GM12878 (cell line): Measurements from ENCODE around the gene C6orf89. TPM values are rescaled to one million over a fixed set of nuclear protein-coding genes. Genes with fewer than 3 reads are reported as not detected.

Source experiments
- ATAC-seq: fragments of 200-7000 bp; cut with Tn5 transposase; 3 replicates; pipeline ENCODE4 v1.9.1; 2020; ENCODE audit warnings: mild to moderate bottlenecking, moderate library complexity
- BruUV-seq: library from RNA; stranded (reverse); fragments of 400-500 nt; replicated peaks from 2 replicates; lab custom pipeline; 2021; lab: Mats Ljungman, UMichigan
- CTCF ChIA-PET: fragments of 300-600 bp; sonication (Branson Sonifier 250); formaldehyde crosslinking; extraction: SDS; loops from one replicate; lab custom pipeline; 2021; ENCODE audit warnings: inconsistent platforms; lab: Yijun Ruan, JAX
- POLR2A ChIA-PET: fragments of 350-600 bp; formaldehyde crosslinking; extraction: SDS; loops from one replicate; lab custom pipeline; 2021; ENCODE audit warnings: inconsistent platforms; lab: Charles Lee
- RAD21 ChIA-PET: fragments of 300-600 bp; sonication (Branson Sonifier 250); formaldehyde crosslinking; loops from one replicate; lab custom pipeline; 2023; ENCODE audit warnings: antibody characterized with exemption; ENCODE audit not compliant: unreplicated experiment; lab: Charles Lee
- SMC1A ChIA-PET: fragments of 300-600 bp; sonication (Branson Sonifier 250); formaldehyde crosslinking; loops from one replicate; lab custom pipeline; 2023; ENCODE audit not compliant: unreplicated experiment, uncharacterized antibody; lab: Charles Lee
- DNase-seq: peaks from one replicate; pipeline ENCODE4 v3.0.0-alpha.2; 2011; ENCODE audit warnings: low read depth, low spot score
- FAIRE-seq: peaks from 3 replicates; lab custom pipeline; 2011; peaks lifted over from hg19 to GRCh38; lab: Jason Lieb, UNC
- H2AFZ ChIP-seq: 2 replicates; pipeline ENCODE4 v1.6.0; 2011; ENCODE audit warnings: low read depth, low read length, control low read depth; ENCODE audit not compliant: control insufficient read depth
- H3K27ac ChIP-seq: 2 replicates; pipeline ENCODE4 v1.5.1; 2011; ENCODE audit warnings: control low read depth; ENCODE audit not compliant: control insufficient read depth, insufficient read depth
- H3K27me3 ChIP-seq, 2 experiments: replicated peaks in 1 of 2; 2 replicates each; pipeline versions ENCODE4 v1.6.0 to v1.6.1; 2011; ENCODE audit warnings: low read length in 1 of 2; ENCODE audit not compliant: control insufficient read depth in 2 of 2, insufficient read depth in 2 of 2
- H3K36me3 ChIP-seq, 2 experiments: 2 replicates each; pipeline ENCODE4 v1.5.1; 2011; ENCODE audit warnings: low read length in 1 of 2; ENCODE audit not compliant: control insufficient read depth in 2 of 2, insufficient read depth in 2 of 2
- H3K4me1 ChIP-seq: 2 replicates; pipeline ENCODE4 v1.6.1; 2011; ENCODE audit warnings: mild to moderate bottlenecking, low read length, moderate library complexity, mixed read lengths; ENCODE audit not compliant: control insufficient read depth, insufficient read depth
- H3K4me2 ChIP-seq: 2 replicates; pipeline ENCODE4 v1.6.0; 2011; ENCODE audit warnings: control low read depth; ENCODE audit not compliant: control insufficient read depth, insufficient read depth
- H3K4me3 ChIP-seq: fragments of 200-600 bp; sonication (generic); 2 replicates; pipeline ENCODE4 v1.5.1; 2016
- H3K79me2 ChIP-seq: 2 replicates; pipeline ENCODE4 v1.6.0; 2011; ENCODE audit warnings: low read length; ENCODE audit not compliant: control insufficient read depth, insufficient read depth
- H3K9ac ChIP-seq: 2 replicates; pipeline ENCODE4 v1.8.0; 2011; ENCODE audit warnings: low read length, control low read depth, mixed read lengths; ENCODE audit not compliant: control insufficient read depth, insufficient read depth
- H3K9me3 ChIP-seq: replicated peaks from 3 replicates; pipeline ENCODE4 v1.5.1; 2011; ENCODE audit warnings: mild to moderate bottlenecking, low read length; ENCODE audit not compliant: control insufficient read depth, insufficient read depth
- H4K20me1 ChIP-seq: 2 replicates; pipeline ENCODE4 v1.6.0; 2011; ENCODE audit not compliant: control insufficient read depth, insufficient read depth
- ATF7 ChIP-seq: fragments of 450-650 bp; IDR thresholded peaks from 2 replicates; pipeline ENCODE4 v1.6.1; 2016; ENCODE audit warnings: low read depth, mild to moderate bottlenecking
- BCLAF1 ChIP-seq: fragments of 450-650 bp; IDR thresholded peaks from 2 replicates; pipeline ENCODE4 v1.6.1; 2017; ENCODE audit warnings: antibody characterized with exemption, mild to moderate bottlenecking, moderate library complexity
- CHD2 ChIP-seq: IDR thresholded peaks from 2 replicates; pipeline ENCODE4 v1.6.1; 2011; ENCODE audit warnings: low read depth, low read length, improper control_type of control experiment, borderline replicate concordance
- CUX1 ChIP-seq: IDR thresholded peaks from 2 replicates; pipeline ENCODE4 v1.6.1; 2012; ENCODE audit warnings: improper control_type of control experiment, low read depth, low read length; ENCODE audit not compliant: insufficient replicate concordance
- EGR1 ChIP-seq, 2 experiments: IDR thresholded peaks; 1 replicate in 1 of 2; 2 replicates in 1 of 2; pipeline ENCODE4 v1.6.1; 2011 to 2012; ENCODE audit warnings: low read depth in 2 of 2, low read length in 2 of 2, borderline replicate concordance in 1 of 2, mild to moderate bottlenecking in 1 of 2, moderate library complexity in 1 of 2
- MYB ChIP-seq: fragments of 150-350 bp; IDR thresholded peaks from 2 replicates; pipeline ENCODE4 v1.6.1; 2014; ENCODE audit warnings: mild to moderate bottlenecking, low read depth, low read length, borderline replicate concordance
- POU2F2 ChIP-seq: IDR thresholded peaks from 3 replicates; pipeline ENCODE4 v1.6.1; 2011; ENCODE audit warnings: low read depth, mild to moderate bottlenecking, low read length, borderline replicate concordance
- SMAD5 ChIP-seq: IDR thresholded peaks from 2 replicates; pipeline ENCODE4 v1.6.1; 2016; ENCODE audit warnings: antibody characterized with exemption, low read depth
- SUZ12 ChIP-seq: fragments of 200-600 bp; sonication (generic); IDR thresholded peaks from one replicate; pipeline ENCODE4 v1.6.1; 2018; ENCODE audit warnings: antibody characterized with exemption, mild to moderate bottlenecking; ENCODE audit not compliant: unreplicated experiment
- ZSCAN29 ChIP-seq: fragments of 450-650 bp; IDR thresholded peaks from 2 replicates; pipeline ENCODE4 v1.6.1; 2017; ENCODE audit warnings: mild to moderate bottlenecking, moderate library complexity
- WGBS: methylation state at CpG from one replicate; pipeline ENCODE4 v1.1.6; 2016; ENCODE audit warnings: low lambda C conversion rate; ENCODE audit not compliant: insufficient replicate concordance, insufficient coverage; ENCODE audit errors: missing lambda C conversion rate; 5-methylcytosine and 5-hydroxymethylcytosine counted together
- in situ Hi-C: fragments of 300-500 bp; cut with MboI; formaldehyde crosslinking; loops from 9 replicates; pipeline ENCODE4 v1.14.3; 2018; ENCODE audit warnings: mixed read lengths
- intact Hi-C: fragments of 100-400 bp; cut with micrococcal nuclease; formaldehyde crosslinking; loops from one replicate; pipeline ENCODE4 v1.14.2; 2022; ENCODE audit not compliant: unreplicated experiment
- polyA plus RNA-seq, 11 experiments: library from polyadenylated mRNA; depleted of rRNA in 4 of 11; unstranded in 6 of 11; stranded (reverse) in 5 of 11; fragments of >200 nt; fragmentation: Nextera tagmentation in 4 of 11; fragmentation: Illumina TruSeq in 1 of 11; extraction: Ambion mirVana in 4 of 11; extraction: Trizol in 1 of 11; gene quantifications; 1 replicate in 1 of 11; 2 replicates in 10 of 11; pipeline versions ENCODE4 v1.2.1 to v1.2.3, GENCODE V29; 2011 to 2016; ENCODE audit warnings: inconsistent platforms in 2 of 11, missing spikeins in 2 of 11, low read depth in 1 of 11
- total RNA-seq, 4 experiments: library from RNA; depleted of rRNA in 3 of 4; stranded (reverse); fragments of >200 nt in 3 of 4; fragmentation: Illumina TruSeq in 1 of 4; extraction: Trizol in 1 of 4; gene quantifications; 2 replicates each; pipeline versions ENCODE4 v1.2.1 to v1.2.3, GENCODE V29; 2013 to 2021
- TF ChIP-seq, protein P1 (sequence below): fragments of 450-650 bp; IDR thresholded peaks from 2 replicates; pipeline ENCODE4 v1.6.1; 2017; ENCODE audit warnings: mild to moderate bottlenecking, moderate library complexity

Gene C6orf89
- total and polyA plus RNA-seq, 10 of the 15 experiments (the other 5 are each of a cell fraction or from before 2014, with no cell fraction given) = 10.8 to 42.7 (median 28.6) TPM

- Histone ChIP-seq H3K36me3 (no peaks in the 10 kb centered on the region; a peak in 2 of 4 replicates), H3K79me2 (no peaks in the 10 kb centered on the region), H3K27me3 (no peaks in the 10 kb centered on the region), H3K4me1 (no peaks in the 10 kb centered on the region), H3K4me2 (no peak overlapping the region), H3K9ac (no peak overlapping the region), H4K20me1 (no peaks in the 10 kb centered on the region), H3K27ac (no peak overlapping the region), H3K4me3 (no peak overlapping the region), H2AFZ (no peak overlapping the region), H3K9me3 (no peaks in the 10 kb centered on the region; the same call in 2 of the 3 replicates)
- FAIRE-seq = no peak
- no peak for DNase-seq
- ATAC-seq = no peak
- no TSS peak for BruUV-seq
- ChIA-PET POLR2A (no interaction called here), SMC1A (interaction anchor here (0.6 to 7.2 kb wide), 4 partner anchors 11 to 156 kb away, joined by 3 to 106 read pairs (median 4); partner anchors contain the start of gene FGD2), CTCF (interaction anchor here (0.9 to 5.4 kb wide), 12 partner anchors 12 to 235 kb away, joined by 3 to 147 read pairs (median 9); partner anchors contain the start of genes C6orf89 and PPIL1), RAD21 (interaction anchor here (4.0 to 6.2 kb wide), 2 partner anchors 85 to 168 kb away, joined by 20 to 49 read pairs; no protein-coding TSS in a partner anchor)
- 81% methylated on average over 9 of the region's 9 CpGs for WGBS
- intact Hi-C loops (loop anchor here (5.0 to 10.0 kb wide), 2 partner anchors 68 to 225 kb away; no protein-coding TSS in a partner anchor), in situ Hi-C loops (no loop called here)
- TF ChIP-seq ZSCAN29 (no peak), BCLAF1 (no peak), CHD2 (no peak), SMAD5 (no peak), POU2F2 (no peak), SUZ12 (no peak), CUX1 (no peak), EGR1 (IDR thresholded peaks at IDR 0.05; ENCODE audit: borderline replicate concordance in 1 of 2, low read depth in 2 of 2, low read length in 2 of 2) (no peak), ATF7 (no peak), MYB (no peak)
- TF ChIP-seq, protein P1, sequence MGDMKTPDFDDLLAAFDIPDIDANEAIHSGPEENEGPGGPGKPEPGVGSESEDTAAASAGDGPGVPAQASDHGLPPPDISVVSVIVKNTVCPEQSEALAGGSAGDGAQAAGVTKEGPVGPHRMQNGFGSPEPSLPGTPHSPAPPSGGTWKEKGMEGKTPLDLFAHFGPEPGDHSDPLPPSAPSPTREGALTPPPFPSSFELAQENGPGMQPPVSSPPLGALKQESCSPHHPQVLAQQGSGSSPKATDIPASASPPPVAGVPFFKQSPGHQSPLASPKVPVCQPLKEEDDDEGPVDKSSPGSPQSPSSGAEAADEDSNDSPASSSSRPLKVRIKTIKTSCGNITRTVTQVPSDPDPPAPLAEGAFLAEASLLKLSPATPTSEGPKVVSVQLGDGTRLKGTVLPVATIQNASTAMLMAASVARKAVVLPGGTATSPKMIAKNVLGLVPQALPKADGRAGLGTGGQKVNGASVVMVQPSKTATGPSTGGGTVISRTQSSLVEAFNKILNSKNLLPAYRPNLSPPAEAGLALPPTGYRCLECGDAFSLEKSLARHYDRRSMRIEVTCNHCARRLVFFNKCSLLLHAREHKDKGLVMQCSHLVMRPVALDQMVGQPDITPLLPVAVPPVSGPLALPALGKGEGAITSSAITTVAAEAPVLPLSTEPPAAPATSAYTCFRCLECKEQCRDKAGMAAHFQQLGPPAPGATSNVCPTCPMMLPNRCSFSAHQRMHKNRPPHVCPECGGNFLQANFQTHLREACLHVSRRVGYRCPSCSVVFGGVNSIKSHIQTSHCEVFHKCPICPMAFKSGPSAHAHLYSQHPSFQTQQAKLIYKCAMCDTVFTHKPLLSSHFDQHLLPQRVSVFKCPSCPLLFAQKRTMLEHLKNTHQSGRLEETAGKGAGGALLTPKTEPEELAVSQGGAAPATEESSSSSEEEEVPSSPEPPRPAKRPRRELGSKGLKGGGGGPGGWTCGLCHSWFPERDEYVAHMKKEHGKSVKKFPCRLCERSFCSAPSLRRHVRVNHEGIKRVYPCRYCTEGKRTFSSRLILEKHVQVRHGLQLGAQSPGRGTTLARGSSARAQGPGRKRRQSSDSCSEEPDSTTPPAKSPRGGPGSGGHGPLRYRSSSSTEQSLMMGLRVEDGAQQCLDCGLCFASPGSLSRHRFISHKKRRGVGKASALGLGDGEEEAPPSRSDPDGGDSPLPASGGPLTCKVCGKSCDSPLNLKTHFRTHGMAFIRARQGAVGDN = no peak
Measured at GRCh38 chr6:36850021-36850420, 35.7 kb upstream of the C6orf89 start.
